Activated CD8-positive, alpha-beta memory T cell treated with anti-CD3 and anti-CD28 coated beads, Interleukin-2, amount 50 U/mL, for 4 hours (primary cell): Measurements from ENCODE around the gene PHLDB3.
A peak's percentile ranks its signal among the peaks of the same experiment; 100 is the strongest.
"Not testable (repeated sequence)": the region's sequence is repeated elsewhere in the genome, so short reads cannot be mapped to it uniquely, and the experiment has no call there.

Source experiments
- DNase-seq: peaks from one replicate; pipeline ENCODE4 v3.0.0-alpha.2; 2020

PHLDB3 gene

GRCh38 chr19:43526884-43527859 is 22.6 kb upstream of the PHLDB3 start, which contains the start of gene ETHE1:
Gene ETHE1, minus strand, starts transcription at chr19:43527201. Its CDS starts 24 bp downstream, at chr19:43527177.
- peak; percentile 75 for DNase-seq

- no peak for DNase-seq
These were observed 21.6 kb upstream of the PHLDB3 start for GRCh38 chr19:43525836-43526771.

- DNase-seq, result peak; percentile 27
These were observed 20.6 kb upstream of the PHLDB3 start for GRCh38 chr19:43524922-43525835.

- DNase-seq, result not testable (repeated sequence)
These were observed 19.1 kb upstream of the PHLDB3 start for GRCh38 chr19:43523696-43524095.

- DNase-seq, result no peak
These were observed 18.4 kb upstream of the PHLDB3 start for GRCh38 chr19:43522929-43523328.

- DNase-seq, result peak; percentile 83
These were observed 15.0 kb upstream of the PHLDB3 start for GRCh38 chr19:43519436-43520088.

- no peak for DNase-seq
These were observed 13.5 kb upstream of the PHLDB3 start for GRCh38 chr19:43518051-43518450.

GRCh38 chr19:43512399-43512798 is 7.9 kb upstream of the PHLDB3 start:
- not testable (repeated sequence) for DNase-seq

GRCh38 chr19:43511324-43511723 is 6.8 kb upstream of the PHLDB3 start:
- DNase-seq, result no peak

GRCh38 chr19:43510713-43511112 is 6.2 kb upstream of the PHLDB3 start:
- no peak for DNase-seq

- no peak for DNase-seq
These were observed 3.3 kb upstream of the PHLDB3 start for GRCh38 chr19:43507880-43508279.

- no peak for DNase-seq
These were observed 2.1 kb upstream of the PHLDB3 start for GRCh38 chr19:43506629-43507028.

- no peak for DNase-seq
These were observed 1.4 kb upstream of the PHLDB3 start for GRCh38 chr19:43505941-43506340.

- no peak for DNase-seq
These were observed 575 bp upstream of the PHLDB3 start for GRCh38 chr19:43505186-43505456.

- peak; percentile 100 for DNase-seq
These were observed 783 bp downstream of the PHLDB3 start for GRCh38 chr19:43503501-43504425.

- DNase-seq, result no peak
These were observed 2.0 kb downstream of the PHLDB3 start for GRCh38 chr19:43502419-43502976.

GRCh38 chr19:43501661-43502418 is 2.7 kb downstream of the PHLDB3 start:
- DNase-seq, result no peak

- DNase-seq, result no peak
These were observed 5.5 kb downstream of the PHLDB3 start for GRCh38 chr19:43499042-43499441.

GRCh38 chr19:43498233-43498842 is 6.2 kb downstream of the PHLDB3 start:
- DNase-seq, result no peak
